ENCODE data around the gene RNF113B.

DNA sequence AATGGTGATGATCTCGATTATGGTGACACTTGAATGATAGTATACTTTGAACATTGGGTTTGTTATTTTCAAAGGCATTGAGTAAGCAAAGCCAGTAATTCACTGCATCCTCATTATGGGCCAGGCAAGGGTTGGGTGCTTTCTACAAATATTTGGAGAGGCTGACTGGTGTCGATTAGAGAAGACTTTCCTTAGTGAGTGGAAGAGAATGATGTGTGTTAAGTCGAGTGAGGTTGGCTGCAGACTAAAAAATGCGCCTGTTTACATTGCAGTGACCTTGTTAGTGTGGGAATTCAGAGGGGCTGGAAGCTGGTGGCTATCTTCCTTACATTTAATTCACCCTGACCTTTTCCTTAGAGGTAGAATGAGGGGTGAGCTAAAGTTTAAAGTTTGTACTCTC lies 22.4 kb upstream of the RNF113B start:
- TF ChIP-seq, protein P1, sequence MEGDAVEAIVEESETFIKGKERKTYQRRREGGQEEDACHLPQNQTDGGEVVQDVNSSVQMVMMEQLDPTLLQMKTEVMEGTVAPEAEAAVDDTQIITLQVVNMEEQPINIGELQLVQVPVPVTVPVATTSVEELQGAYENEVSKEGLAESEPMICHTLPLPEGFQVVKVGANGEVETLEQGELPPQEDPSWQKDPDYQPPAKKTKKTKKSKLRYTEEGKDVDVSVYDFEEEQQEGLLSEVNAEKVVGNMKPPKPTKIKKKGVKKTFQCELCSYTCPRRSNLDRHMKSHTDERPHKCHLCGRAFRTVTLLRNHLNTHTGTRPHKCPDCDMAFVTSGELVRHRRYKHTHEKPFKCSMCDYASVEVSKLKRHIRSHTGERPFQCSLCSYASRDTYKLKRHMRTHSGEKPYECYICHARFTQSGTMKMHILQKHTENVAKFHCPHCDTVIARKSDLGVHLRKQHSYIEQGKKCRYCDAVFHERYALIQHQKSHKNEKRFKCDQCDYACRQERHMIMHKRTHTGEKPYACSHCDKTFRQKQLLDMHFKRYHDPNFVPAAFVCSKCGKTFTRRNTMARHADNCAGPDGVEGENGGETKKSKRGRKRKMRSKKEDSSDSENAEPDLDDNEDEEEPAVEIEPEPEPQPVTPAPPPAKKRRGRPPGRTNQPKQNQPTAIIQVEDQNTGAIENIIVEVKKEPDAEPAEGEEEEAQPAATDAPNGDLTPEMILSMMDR (IDR thresholded peaks at IDR 0.05): no peak
- no peak for TF ChIP-seq POLR2A (IDR thresholded peaks at IDR 0.05)

All from adrenal gland (tissue), 5 donors.